ENCODE results near the gene COMMD1. TPM values are rescaled to one million over a fixed set of nuclear protein-coding genes. Genes with fewer than 3 reads are reported as not detected.

The COMMD1 gene
- total RNA-seq, 1 experiment from 2014 or later = 41.4 TPM

DNA sequence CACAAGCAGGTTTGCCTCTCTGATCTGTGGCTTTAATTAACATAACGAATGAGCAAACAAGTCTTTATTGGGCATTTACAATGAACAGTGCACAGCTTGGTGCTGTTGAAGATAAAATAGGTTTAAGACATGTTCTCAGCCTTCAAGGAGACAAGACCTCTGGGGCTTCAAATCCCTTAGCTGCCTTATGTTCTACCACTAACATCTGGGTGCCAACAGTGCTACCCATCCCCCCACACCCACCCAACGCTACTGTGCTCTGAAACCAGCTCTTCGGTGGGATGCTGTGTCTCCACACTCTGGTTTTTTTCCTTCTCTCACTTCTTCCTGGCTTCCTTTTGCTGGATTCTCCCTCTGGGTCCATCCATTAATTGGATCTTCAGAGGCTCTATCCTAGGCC lies 276.4 kb downstream of the COMMD1 start:
- Histone ChIP-seq H3K27me3 (replicated peaks; ENCODE audit: insufficient read depth, low read depth, low read length, poor library complexity) (no peaks in the 10 kb centered on the region), H3K4me1 (ENCODE audit: insufficient read depth, low read length, poor library complexity, severe bottlenecking) (no peaks in the 10 kb centered on the region), H3K27ac (ENCODE audit: low read depth, low read length, poor library complexity, severe bottlenecking) (no peak overlapping the region), H3K4me3 (ENCODE audit: low read depth, low read length, poor library complexity, severe bottlenecking) (no peak overlapping the region), H3K36me3 (ENCODE audit: insufficient read depth, low read length, poor library complexity, severe bottlenecking) (no peaks in the 10 kb centered on the region), H3K9me3 (ENCODE audit: low read depth, low read length, poor library complexity, severe bottlenecking) (no peaks in the 10 kb centered on the region)
- intact Hi-C loops (cut with micrococcal nuclease; ENCODE audit: unreplicated experiment) = no loop called here
- no peak for TF ChIP-seq EZH2 (IDR thresholded peaks at IDR 0.05; ENCODE audit: borderline replicate concordance, low read depth, low read length, poor library complexity, severe bottlenecking)
- TF ChIP-seq, protein P1, sequence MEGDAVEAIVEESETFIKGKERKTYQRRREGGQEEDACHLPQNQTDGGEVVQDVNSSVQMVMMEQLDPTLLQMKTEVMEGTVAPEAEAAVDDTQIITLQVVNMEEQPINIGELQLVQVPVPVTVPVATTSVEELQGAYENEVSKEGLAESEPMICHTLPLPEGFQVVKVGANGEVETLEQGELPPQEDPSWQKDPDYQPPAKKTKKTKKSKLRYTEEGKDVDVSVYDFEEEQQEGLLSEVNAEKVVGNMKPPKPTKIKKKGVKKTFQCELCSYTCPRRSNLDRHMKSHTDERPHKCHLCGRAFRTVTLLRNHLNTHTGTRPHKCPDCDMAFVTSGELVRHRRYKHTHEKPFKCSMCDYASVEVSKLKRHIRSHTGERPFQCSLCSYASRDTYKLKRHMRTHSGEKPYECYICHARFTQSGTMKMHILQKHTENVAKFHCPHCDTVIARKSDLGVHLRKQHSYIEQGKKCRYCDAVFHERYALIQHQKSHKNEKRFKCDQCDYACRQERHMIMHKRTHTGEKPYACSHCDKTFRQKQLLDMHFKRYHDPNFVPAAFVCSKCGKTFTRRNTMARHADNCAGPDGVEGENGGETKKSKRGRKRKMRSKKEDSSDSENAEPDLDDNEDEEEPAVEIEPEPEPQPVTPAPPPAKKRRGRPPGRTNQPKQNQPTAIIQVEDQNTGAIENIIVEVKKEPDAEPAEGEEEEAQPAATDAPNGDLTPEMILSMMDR (conservative IDR thresholded peaks at IDR 0.05; ENCODE audit: low read depth, low read length) = no peak
- POLR2A ChIA-PET (ENCODE audit: low non-redundant PET) = no interaction called here
- no peak for DNase-seq (ENCODE audit: low spot score)
- CTCF ChIA-PET = no interaction called here
- BruUV-seq (replicated peaks) = no TSS peak

DNA sequence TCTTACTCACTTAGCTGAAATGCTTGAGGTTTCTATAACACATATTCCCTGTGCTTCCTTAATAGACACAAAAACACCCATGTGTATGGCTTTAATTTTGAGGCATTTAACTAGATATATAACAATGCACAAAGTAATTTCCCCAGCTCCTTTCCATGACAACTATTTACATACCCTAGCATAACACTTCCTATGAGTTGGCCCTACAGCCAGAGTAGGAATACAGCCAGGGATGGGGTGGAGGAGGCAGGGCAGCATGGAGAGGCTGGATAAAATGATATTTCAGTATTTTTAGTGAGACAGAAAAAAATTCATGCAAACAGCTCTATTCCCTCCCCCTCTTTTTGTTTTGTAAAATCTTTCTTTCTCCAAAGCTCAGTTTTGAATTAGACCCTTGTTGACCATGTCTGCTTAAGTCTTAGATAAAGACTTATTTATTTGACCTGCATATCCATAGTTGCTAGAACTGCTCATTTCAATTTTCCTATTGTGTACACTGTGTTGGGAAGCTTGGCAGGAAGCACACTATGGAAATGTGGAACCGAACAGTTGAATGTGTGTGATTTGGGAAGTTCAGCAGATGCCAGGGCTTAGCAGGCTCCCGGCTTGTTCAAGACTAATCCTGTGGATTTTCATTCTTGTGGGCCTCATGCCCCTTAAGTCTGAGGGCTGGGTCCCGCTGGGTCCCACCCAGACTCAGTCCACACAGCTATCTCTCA lies 279.2 kb downstream of the COMMD1 start:
- POLR2A ChIA-PET (ENCODE audit: low non-redundant PET) = no interaction called here
- Histone ChIP-seq H3K9me3 (ENCODE audit: low read depth, low read length, poor library complexity, severe bottlenecking) (no peaks in the 10 kb centered on the region), H3K36me3 (ENCODE audit: insufficient read depth, low read length, poor library complexity, severe bottlenecking) (no peaks in the 10 kb centered on the region), H3K4me3 (ENCODE audit: low read depth, low read length, poor library complexity, severe bottlenecking) (no peak overlapping the region), H3K4me1 (ENCODE audit: insufficient read depth, low read length, poor library complexity, severe bottlenecking) (no peaks in the 10 kb centered on the region), H3K27me3 (replicated peaks; ENCODE audit: insufficient read depth, low read depth, low read length, poor library complexity) (no peaks in the 10 kb centered on the region), H3K27ac (ENCODE audit: low read depth, low read length, poor library complexity, severe bottlenecking) (no peak overlapping the region)
- DNase-seq (ENCODE audit: low spot score) = no peak
- no TSS peak for BruUV-seq (replicated peaks)
- TF ChIP-seq, protein P1 (conservative IDR thresholded peaks at IDR 0.05; ENCODE audit: low read depth, low read length) = no peak
- no peak for TF ChIP-seq EZH2 (IDR thresholded peaks at IDR 0.05; ENCODE audit: borderline replicate concordance, low read depth, low read length, poor library complexity, severe bottlenecking)
- CTCF ChIA-PET = no interaction called here
- intact Hi-C loops (cut with micrococcal nuclease; ENCODE audit: unreplicated experiment) = no loop called here

Other genes with a start within 250 kb of the COMMD1 start
- 12.8 and 14.9 TPM in 2 replicates for gene FAM161A, start 51.6 kb upstream of the COMMD1 start, total RNA-seq (2021)
- 329 and 348 TPM in 2 replicates for gene CCT4, start 17.0 kb upstream of the COMMD1 start, total RNA-seq (2021)

Data from A673 (cell line).